Activated B cell treated with CpG ODN at 0.5 μM for 24 hours (primary cell): ENCODE data around the gene TCIRG1. TPM values are rescaled to one million over a fixed set of nuclear protein-coding genes. Genes with fewer than 3 reads are reported as not detected.

Experiments
- ATAC-seq: fragments of 200-7000 bp; cut with Tn5 transposase; one replicate; pipeline ENCODE4 v1.10.0; 2021; ENCODE audit warnings: low read depth, mild to moderate bottlenecking, moderate library complexity
- CTCF ChIA-PET: fragments of 350-600 bp; sonication (Branson Sonifier 250); formaldehyde crosslinking; loops from one replicate; lab custom pipeline; 2021; ENCODE audit warnings: antibody characterized with exemption; lab: Charles Lee
- POLR2A ChIA-PET: fragments of 350-600 bp; sonication (Branson Sonifier 250); formaldehyde crosslinking; loops from one replicate; lab custom pipeline; 2021; ENCODE audit warnings: antibody characterized with exemption; lab: Charles Lee
- DNase-seq: peaks from one replicate; pipeline ENCODE4 v3.0.0; 2022
- H3K27ac Mint-ChIP-seq: one replicate; pipeline ENCODE4 v1.8.0; 2020; ENCODE audit warnings: mixed read lengths
- H3K27me3 Mint-ChIP-seq: one replicate; pipeline ENCODE4 v1.8.0; 2021; ENCODE audit warnings: mixed read lengths
- H3K36me3 Mint-ChIP-seq: one replicate; pipeline ENCODE4 v1.8.0; 2021; ENCODE audit warnings: low read depth, mixed read lengths
- H3K4me1 Mint-ChIP-seq: one replicate; pipeline ENCODE4 v1.8.0; 2021; ENCODE audit warnings: mixed read lengths
- H3K4me3 Mint-ChIP-seq: one replicate; pipeline ENCODE4 v1.8.0; 2020; ENCODE audit warnings: mild to moderate bottlenecking, mixed read lengths
- H3K9me3 Mint-ChIP-seq: one replicate; pipeline ENCODE4 v1.8.0; 2020; ENCODE audit warnings: mixed read lengths
- intact Hi-C: fragments of 100-400 bp; cut with micrococcal nuclease; formaldehyde crosslinking; loops from one replicate; pipeline ENCODE4 v1.15.1; 2024
- total RNA-seq: library from RNA; stranded (reverse); gene quantifications from 2 replicates; pipeline ENCODE4 v1.2.3, GENCODE V29; 2022
- TF ChIP-seq, protein P1 (sequence below): fragments of 200-600 bp; IDR thresholded peaks from one replicate; pipeline ENCODE4 v1.8.0; 2022; ENCODE audit warnings: antibody characterized with exemption, mild to moderate bottlenecking

TCIRG1 gene
- total RNA-seq, 1 donor from 2014 or later: 227 TPM

DNA sequence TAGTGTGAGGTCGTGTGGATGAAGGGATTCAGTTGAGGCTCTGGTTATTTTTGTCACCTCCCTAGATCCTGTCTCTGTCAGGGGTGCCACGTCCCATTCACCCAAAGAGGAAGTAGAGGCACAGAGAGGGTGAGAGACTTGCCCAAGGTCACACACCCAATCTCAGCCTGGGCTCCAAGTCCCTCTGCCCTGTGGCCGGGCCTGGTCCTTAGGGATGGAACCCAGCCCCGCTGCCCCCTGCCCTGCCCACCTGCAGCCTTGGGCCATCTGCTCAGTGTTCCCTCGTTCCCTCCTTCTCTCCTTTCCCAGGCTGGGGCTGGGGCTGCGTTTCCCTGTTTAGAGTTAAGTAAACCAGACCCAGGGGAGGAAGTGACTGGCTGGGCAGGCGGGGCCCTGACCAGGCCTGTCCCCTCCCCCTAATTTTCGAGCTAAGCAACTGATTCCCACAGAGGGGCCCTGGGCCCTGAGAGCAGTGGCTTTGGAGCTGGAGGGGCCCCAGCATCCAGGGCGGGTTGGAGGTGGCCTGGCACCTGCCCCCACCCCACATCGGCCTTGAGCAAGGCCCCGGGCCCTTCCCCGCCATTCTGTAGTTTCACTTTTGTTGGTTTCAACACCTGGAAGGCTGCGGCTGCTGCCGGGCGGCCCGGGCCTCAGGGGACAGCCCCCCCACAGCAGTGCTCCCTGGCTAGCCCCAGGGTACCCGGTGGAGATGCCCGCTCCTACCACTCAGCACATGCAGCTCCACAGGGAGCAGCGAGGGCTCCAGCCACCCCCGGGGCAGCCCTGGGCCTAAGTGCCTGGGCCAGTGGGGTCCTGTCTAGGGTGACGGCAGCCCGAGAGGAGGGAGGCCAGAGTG lies 1.5 kb downstream of the TCIRG1 start:
- Mint-ChIP-seq H3K4me3 (peak overlapping the region; percentile 88), H3K36me3 (peaks cover 23% of the 10 kb centered on the region), H3K9me3 (no peaks in the 10 kb centered on the region), H3K4me1 (peaks cover 38% of the 10 kb centered on the region), H3K27me3 (no peaks in the 10 kb centered on the region), H3K27ac (peak overlapping the region; percentile 92)
- DNase-seq: peak; percentile 71
- peak; percentile 75 for ATAC-seq
- POLR2A ChIA-PET: interaction anchor here (0.6 to 3.5 kb wide), 8 partner anchors 10 to 1728 kb away, joined by 3 to 12 read pairs (median 3); partner anchors contain the start of genes ALDH3B1 and NDUFS8
- CTCF ChIA-PET: no interaction called here
- TF ChIP-seq, protein P1, sequence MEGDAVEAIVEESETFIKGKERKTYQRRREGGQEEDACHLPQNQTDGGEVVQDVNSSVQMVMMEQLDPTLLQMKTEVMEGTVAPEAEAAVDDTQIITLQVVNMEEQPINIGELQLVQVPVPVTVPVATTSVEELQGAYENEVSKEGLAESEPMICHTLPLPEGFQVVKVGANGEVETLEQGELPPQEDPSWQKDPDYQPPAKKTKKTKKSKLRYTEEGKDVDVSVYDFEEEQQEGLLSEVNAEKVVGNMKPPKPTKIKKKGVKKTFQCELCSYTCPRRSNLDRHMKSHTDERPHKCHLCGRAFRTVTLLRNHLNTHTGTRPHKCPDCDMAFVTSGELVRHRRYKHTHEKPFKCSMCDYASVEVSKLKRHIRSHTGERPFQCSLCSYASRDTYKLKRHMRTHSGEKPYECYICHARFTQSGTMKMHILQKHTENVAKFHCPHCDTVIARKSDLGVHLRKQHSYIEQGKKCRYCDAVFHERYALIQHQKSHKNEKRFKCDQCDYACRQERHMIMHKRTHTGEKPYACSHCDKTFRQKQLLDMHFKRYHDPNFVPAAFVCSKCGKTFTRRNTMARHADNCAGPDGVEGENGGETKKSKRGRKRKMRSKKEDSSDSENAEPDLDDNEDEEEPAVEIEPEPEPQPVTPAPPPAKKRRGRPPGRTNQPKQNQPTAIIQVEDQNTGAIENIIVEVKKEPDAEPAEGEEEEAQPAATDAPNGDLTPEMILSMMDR: no peak
- intact Hi-C loops: loop anchor here (1.0 to 2.0 kb wide), 3 partner anchors 10 to 81 kb away; partner anchors contain the start of genes CHKA and NDUFS8

DNA sequence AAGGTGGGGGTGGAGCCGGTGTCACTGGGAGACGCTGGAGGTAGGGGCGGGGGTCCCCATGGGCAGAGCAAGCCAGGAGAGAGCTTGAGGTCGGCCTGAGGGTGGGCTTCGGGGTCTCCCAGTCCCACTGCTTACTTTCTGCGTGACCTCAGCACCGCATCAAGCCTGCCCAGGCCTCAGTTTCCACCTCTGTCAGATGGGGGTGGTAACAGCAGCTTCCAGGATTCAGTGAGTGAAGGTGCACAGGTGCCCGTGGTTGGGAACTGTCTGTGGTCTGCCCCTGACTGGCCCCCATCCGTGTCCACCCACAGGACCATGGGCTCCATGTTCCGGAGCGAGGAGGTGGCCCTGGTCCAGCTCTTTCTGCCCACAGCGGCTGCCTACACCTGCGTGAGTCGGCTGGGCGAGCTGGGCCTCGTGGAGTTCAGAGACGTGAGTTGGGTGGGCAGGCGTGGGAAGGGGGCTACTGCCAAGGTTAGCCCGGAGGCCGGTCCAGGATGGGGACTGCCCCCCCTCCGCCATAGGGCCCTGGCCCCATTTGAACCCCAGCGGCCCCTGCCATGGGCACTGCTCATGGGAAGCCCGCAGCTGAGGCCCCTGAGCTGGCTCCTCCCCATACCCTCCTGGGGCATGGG lies 2.2 kb downstream of the TCIRG1 start:
- peak overlapping the region; percentile 88 for H3K4me3 Mint-ChIP-seq
- CTCF ChIA-PET: no interaction called here

DNA sequence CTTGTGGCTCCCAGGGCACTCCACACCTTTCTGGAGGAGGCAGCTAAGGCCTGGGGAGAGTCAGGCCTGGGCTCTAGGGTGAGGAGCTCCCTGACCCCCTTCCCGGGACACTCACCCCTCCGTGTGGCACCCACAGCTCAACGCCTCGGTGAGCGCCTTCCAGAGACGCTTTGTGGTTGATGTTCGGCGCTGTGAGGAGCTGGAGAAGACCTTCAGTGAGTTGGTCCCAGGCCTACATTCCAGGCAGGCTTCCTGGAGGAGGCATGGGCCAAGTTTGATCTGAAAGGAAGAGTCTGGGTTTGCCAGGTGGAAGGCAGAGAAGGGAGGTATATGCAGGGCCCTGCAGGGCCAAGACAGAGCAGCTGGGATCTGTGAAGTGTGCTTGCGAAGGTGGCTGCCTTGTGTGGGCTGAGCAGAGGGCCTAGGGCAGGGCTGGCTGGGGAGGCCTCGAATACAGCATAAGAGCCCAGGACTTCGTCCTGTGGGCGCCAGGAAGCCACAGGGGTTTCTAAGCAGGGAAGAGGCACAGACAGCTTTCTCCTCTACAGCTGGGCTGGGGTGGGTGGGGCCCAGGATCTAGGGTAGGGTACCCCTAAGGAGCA lies 2.9 kb downstream of the TCIRG1 start:
- ATAC-seq (no peak), DNase-seq (peak; percentile 13)
- no peak overlapping the region for H3K27ac Mint-ChIP-seq
- peaks cover 36% of the 10 kb centered on the region for H3K4me1 Mint-ChIP-seq
- no peaks in the 10 kb centered on the region for H3K9me3 Mint-ChIP-seq
- intact Hi-C loops: loop anchor here (2.0 kb wide), 1 partner anchor 39 kb away; no protein-coding TSS in a partner anchor
- no peak overlapping the region for H3K4me3 Mint-ChIP-seq
- H3K27me3 Mint-ChIP-seq: no peaks in the 10 kb centered on the region
- POLR2A ChIA-PET: interaction anchor here (0.6 to 3.5 kb wide), 4 partner anchors 11 to 1729 kb away, joined by 3 to 12 read pairs (median 8); partner anchors contain the start of gene NDUFS8
- TF ChIP-seq, protein P1: no peak
- CTCF ChIA-PET: no interaction called here
- peaks cover 31% of the 10 kb centered on the region for H3K36me3 Mint-ChIP-seq

More for the DNA sequence above, 2.2 kb downstream of the TCIRG1 start:
- H3K27me3 Mint-ChIP-seq: no peaks in the 10 kb centered on the region
- peaks cover 38% of the 10 kb centered on the region for H3K4me1 Mint-ChIP-seq
- peaks cover 26% of the 10 kb centered on the region for H3K36me3 Mint-ChIP-seq
- TF ChIP-seq, protein P1: no peak
- ATAC-seq (no peak), DNase-seq (peak; percentile 11)
- intact Hi-C loops: loop anchor here (1.0 to 2.0 kb wide), 3 partner anchors 11 to 80 kb away; partner anchors contain the start of genes CHKA and NDUFS8
- POLR2A ChIA-PET: interaction anchor here (0.6 to 3.5 kb wide), 6 partner anchors 10 to 1728 kb away, joined by 3 to 12 read pairs (median 4); partner anchors contain the start of gene NDUFS8
- H3K9me3 Mint-ChIP-seq: no peaks in the 10 kb centered on the region
- peak overlapping the region; percentile 92 for H3K27ac Mint-ChIP-seq

DNA sequence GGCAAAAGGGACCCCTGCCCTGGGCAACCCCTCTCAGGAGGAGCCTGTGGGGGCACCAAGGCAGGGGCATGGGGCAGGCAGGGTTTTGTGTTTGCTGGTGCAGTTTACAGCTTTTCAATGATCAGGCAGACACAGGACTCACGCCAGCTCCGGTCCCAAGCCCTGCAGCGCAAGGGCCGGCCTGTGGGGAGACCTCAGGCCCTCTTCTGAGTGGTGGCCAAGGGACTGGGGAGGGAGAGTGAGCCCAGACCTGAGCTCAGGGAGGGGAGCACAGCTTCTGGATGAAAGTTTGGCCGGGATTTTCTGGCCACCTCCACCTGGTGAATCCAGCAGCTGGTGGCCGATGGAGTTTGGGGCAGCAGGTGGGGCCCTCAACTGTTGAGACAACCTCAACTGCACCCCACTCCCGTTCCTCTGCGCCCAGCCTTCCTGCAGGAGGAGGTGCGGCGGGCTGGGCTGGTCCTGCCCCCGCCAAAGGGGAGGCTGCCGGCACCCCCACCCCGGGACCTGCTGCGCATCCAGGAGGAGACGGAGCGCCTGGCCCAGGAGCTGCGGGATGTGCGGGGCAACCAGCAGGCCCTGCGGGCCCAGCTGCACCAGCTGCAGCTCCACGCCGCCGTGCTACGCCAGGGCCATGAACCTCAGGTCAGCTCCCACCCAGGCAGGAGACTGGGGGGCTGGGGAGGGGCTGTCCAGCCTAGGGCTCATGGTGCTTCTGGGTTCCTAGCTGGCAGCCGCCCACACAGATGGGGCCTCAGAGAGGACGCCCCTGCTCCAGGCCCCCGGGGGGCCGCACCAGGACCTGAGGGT lies 3.6 kb downstream of the TCIRG1 start:
- intact Hi-C loops: no loop called here
- H3K4me3 Mint-ChIP-seq: no peak overlapping the region
- peak; percentile 12 for DNase-seq
- peaks cover 29% of the 10 kb centered on the region for H3K4me1 Mint-ChIP-seq
- TF ChIP-seq, protein P1: no peak
- H3K27ac Mint-ChIP-seq: no peak overlapping the region
- peaks cover 37% of the 10 kb centered on the region for H3K36me3 Mint-ChIP-seq
- POLR2A ChIA-PET: interaction anchor here (3.5 kb wide), 1 partner anchor 12 kb away, joined by 12 read pairs; the partner anchor contains the start of gene NDUFS8
- no peaks in the 10 kb centered on the region for H3K9me3 Mint-ChIP-seq
- ATAC-seq: no peak
- no peaks in the 10 kb centered on the region for H3K27me3 Mint-ChIP-seq
- CTCF ChIA-PET: interaction anchor here (1.5 kb wide), 1 partner anchor 167 kb away, joined by 4 read pairs; no protein-coding TSS in a partner anchor
